Esophagus squamous epithelium (tissue), 5 donors: Measurements from ENCODE around the gene MAP3K8. TPM values are rescaled to one million over a fixed set of nuclear protein-coding genes. Genes with fewer than 3 reads are reported as not detected.

Experiments
- DNase-seq: peaks from one replicate; lab custom pipeline; 2025; lab: John Stamatoyannopoulos, UW
- H3K27ac ChIP-seq, 4 donors: fragments of 200-600 bp; sonication (generic); one replicate each; pipeline ENCODE4 v1.5.1; 2016 to 2019; ENCODE audit warnings: mild to moderate bottlenecking in 1 of 4
- H3K27me3 ChIP-seq, 4 donors: fragments of 200-600 bp; sonication (generic); 1 replicate in 3 of 4; 2 replicates in 1 of 4; pipeline versions ENCODE4 v1.5.1 to v1.6.0; 2017 to 2021; ENCODE audit warnings: antibody characterized with exemption in 1 of 4
- H3K36me3 ChIP-seq, 3 donors: fragments of 200-600 bp; sonication (generic); one replicate each; pipeline ENCODE4 v1.5.1; 2016 to 2019
- H3K4me1 ChIP-seq, 3 donors: fragments of 200-600 bp; sonication (generic); one replicate each; pipeline ENCODE4 v1.5.1; 2017 to 2019
- H3K4me3 ChIP-seq, 4 donors: fragments of 200-600 bp; sonication (generic); 1 replicate in 3 of 4; 2 replicates in 1 of 4; pipeline ENCODE4 v1.5.1; 2016 to 2019; ENCODE audit warnings: mild to moderate bottlenecking in 2 of 4, moderate library complexity in 1 of 4
- H3K9me3 ChIP-seq, 3 donors: fragments of 200-600 bp; sonication (generic); one replicate each; pipeline ENCODE4 v1.5.1; 2016 to 2019
- CTCF ChIP-seq, 6 experiments: fragments of 450-650 bp in 4 of 6; fragments of 200-600 bp in 2 of 6; sonication (generic) in 2 of 6; IDR thresholded peaks; one replicate each; pipeline ENCODE4 v1.5.1; 2016 to 2019; ENCODE audit warnings: antibody characterized with exemption in 6 of 6, mild to moderate bottlenecking in 4 of 6, moderate library complexity in 4 of 6
- POLR2A ChIP-seq, 4 donors: fragments of 450-650 bp; IDR thresholded peaks; one replicate each; pipeline ENCODE4 v1.6.1; 2017; ENCODE audit warnings: antibody characterized with exemption in 4 of 4, mild to moderate bottlenecking in 4 of 4, moderate library complexity in 3 of 4
- WGBS, 2 donors: methylation state at CpG; one replicate each; pipeline ENCODE4 v1.1.5; 2018; 5-methylcytosine and 5-hydroxymethylcytosine counted together
- intact Hi-C: fragments of 100-400 bp; cut with DNase I; formaldehyde crosslinking; loops from one replicate; pipeline ENCODE4 v1.15.0; 2022
- total RNA-seq, 4 donors: library from RNA; depleted of rRNA; stranded (reverse); fragments of >200 nt; gene quantifications; one replicate each; pipeline ENCODE4 v1.1.0, GENCODE V29; 2016
- donor health status: DM: yes; HTN: yes; CAD: no.

Gene MAP3K8
- total RNA-seq, 4 donors from 2014 or later = 9.4 to 20.6 (median 17.9) TPM

- intact Hi-C loops = no loop called here
- DNase-seq = no peak
- no peak overlapping the region for H3K27ac ChIP-seq
- no peaks in the 10 kb centered on the region for H3K9me3 ChIP-seq
- 30 to 32% methylated on average over 1 of the region's 1 CpG for WGBS, 2 donors
- peaks cover 0 to 10% (median 0%) of the 10 kb centered on the region in 4 donors for H3K27me3 ChIP-seq
- H3K4me3 ChIP-seq = no peak overlapping the region
- TF ChIP-seq POLR2A (IDR thresholded peaks at IDR 0.05) (no peak), CTCF (IDR thresholded peaks at IDR 0.05) (no peak)
- H3K4me1 ChIP-seq = peaks cover 0 to 15% (median 4%) of the 10 kb centered on the region in 3 donors
- no peaks in the 10 kb centered on the region for H3K36me3 ChIP-seq
Measured at GRCh38 chr10:30389543-30389942, 44.4 kb upstream of the MAP3K8 start.

- WGBS, 2 donors = 68 to 80% methylated on average over 3 of the region's 3 CpGs
- DNase-seq = no peak
- no peaks in the 10 kb centered on the region for H3K36me3 ChIP-seq
- intact Hi-C loops = loop anchor here (5.0 kb wide), 1 partner anchor 202 kb away; no protein-coding TSS in a partner anchor
- H3K4me3 ChIP-seq = no peak overlapping the region
- peaks cover 0 to 10% (median 0%) of the 10 kb centered on the region in 4 donors for H3K27me3 ChIP-seq
- H3K9me3 ChIP-seq = no peaks in the 10 kb centered on the region
- TF ChIP-seq POLR2A (IDR thresholded peaks at IDR 0.05) = no peak
- no peak for TF ChIP-seq CTCF (IDR thresholded peaks at IDR 0.05)
- H3K27ac ChIP-seq = no peak overlapping the region
- H3K4me1 ChIP-seq = peaks cover 0 to 8% (median 4%) of the 10 kb centered on the region in 3 donors
Measured at GRCh38 chr10:30390207-30390606, 43.8 kb upstream of the MAP3K8 start.

- Histone ChIP-seq H3K4me3 (no peak overlapping the region), H3K9me3 (no peaks in the 10 kb centered on the region), H3K4me1 (peaks cover 0 to 8% (median 4%) of the 10 kb centered on the region in 3 donors), H3K36me3 (no peaks in the 10 kb centered on the region), H3K27ac (no peak overlapping the region), H3K27me3 (peaks cover 0 to 10% (median 0%) of the 10 kb centered on the region in 4 donors)
- TF ChIP-seq POLR2A (IDR thresholded peaks at IDR 0.05) (no peak), CTCF (IDR thresholded peaks at IDR 0.05) (no peak)
- intact Hi-C loops = loop anchor here (5.0 kb wide), 1 partner anchor 201 kb away; no protein-coding TSS in a partner anchor
- 62 to 75% methylated on average over 4 to 7 of the region's 7 CpGs for WGBS, 2 donors
- no peak for DNase-seq
Measured at GRCh38 chr10:30391266-30391665, 42.7 kb upstream of the MAP3K8 start.

GRCh38 chr10:30392564-30392990, 41.4 kb upstream of the MAP3K8 start:
- no peak overlapping the region for H3K27ac ChIP-seq
- DNase-seq = no peak
- 13 to 22% methylated on average over 4 to 5 of the region's 17 CpGs for WGBS, 2 donors
- TF ChIP-seq CTCF (IDR thresholded peaks at IDR 0.05) (peak; percentile 84 to 94 (median 87)), POLR2A (IDR thresholded peaks at IDR 0.05) (no peak)
- H3K27me3 ChIP-seq = peaks cover 0 to 10% (median 0%) of the 10 kb centered on the region in 4 donors
- peak overlapping the region in 1 of 4 donors; percentile 51 for H3K4me3 ChIP-seq
- intact Hi-C loops = loop anchor here (5.0 kb wide), 1 partner anchor 200 kb away; no protein-coding TSS in a partner anchor
- no peaks in the 10 kb centered on the region for H3K9me3 ChIP-seq
- peaks cover 0 to 8% (median 4%) of the 10 kb centered on the region in 3 donors for H3K4me1 ChIP-seq
- no peaks in the 10 kb centered on the region for H3K36me3 ChIP-seq

- no peak for TF ChIP-seq CTCF (IDR thresholded peaks at IDR 0.05)
- no peak for TF ChIP-seq POLR2A (IDR thresholded peaks at IDR 0.05)
- intact Hi-C loops = loop anchor here (5.0 kb wide), 1 partner anchor 141 kb away; no protein-coding TSS in a partner anchor
- Histone ChIP-seq H3K9me3 (no peaks in the 10 kb centered on the region), H3K27me3 (peaks cover 0 to 10% (median 0%) of the 10 kb centered on the region in 4 donors), H3K27ac (no peak overlapping the region), H3K36me3 (no peaks in the 10 kb centered on the region), H3K4me1 (peaks cover 0 to 8% (median 4%) of the 10 kb centered on the region in 3 donors), H3K4me3 (no peak overlapping the region)
- no peak for DNase-seq
- 52 to 72% methylated on average over 3 of the region's 3 CpGs for WGBS, 2 donors
Measured at GRCh38 chr10:30396293-30396692, 37.7 kb upstream of the MAP3K8 start.
